Endothelial cell of umbilical vein (primary cell): ENCODE measurements around the gene TXNDC8. TPM values are rescaled to one million over a fixed set of nuclear protein-coding genes. Genes with fewer than 3 reads are reported as not detected.

ENCODE experiments used
- BruUV-seq: library from RNA; stranded (reverse); fragments of 400-500 nt; replicated peaks from 2 replicates; lab custom pipeline; 2021; lab: Mats Ljungman, UMichigan
- CTCF ChIA-PET: fragments of 300-600, 350-600 bp; sonication (Branson Sonifier 250); formaldehyde crosslinking; loops from one replicate; lab custom pipeline; 2021; ENCODE audit warnings: antibody characterized with exemption, inconsistent platforms; lab: Charles Lee
- POLR2A ChIA-PET: fragments of 300-600, 350-600 bp; sonication (Branson Sonifier 250); formaldehyde crosslinking; loops from one replicate; lab custom pipeline; 2021; ENCODE audit warnings: antibody characterized with exemption, inconsistent platforms; lab: Charles Lee
- DNase-seq: peaks from one replicate; pipeline ENCODE4 v3.0.0-alpha.2; 2011; ENCODE audit warnings: low read depth, low spot score
- FAIRE-seq: peaks from 2 replicates; lab custom pipeline; 2011; peaks lifted over from hg19 to GRCh38; lab: Jason Lieb, UNC
- H2AFZ ChIP-seq: 2 replicates; pipeline ENCODE4 v1.6.0; 2012; ENCODE audit warnings: low read depth, low read length, control low read depth, inconsistent platforms
- H3K27ac ChIP-seq: 2 replicates; pipeline ENCODE4 v1.5.1; 2011; ENCODE audit warnings: low read depth, mild to moderate bottlenecking, control low read depth, low read length, moderate library complexity; ENCODE audit not compliant: insufficient read depth
- H3K27me3 ChIP-seq, 2 experiments: 2 replicates each; pipeline versions ENCODE4 v1.6.0 to v1.6.1; 2011; ENCODE audit warnings: low read length in 2 of 2, mixed read lengths in 1 of 2; ENCODE audit not compliant: control insufficient read depth in 2 of 2, insufficient read depth in 2 of 2
- H3K36me3 ChIP-seq, 2 experiments: 2 replicates in 1 of 2; 3 replicates in 1 of 2; pipeline ENCODE4 v1.5.1; 2011; ENCODE audit warnings: low read length in 2 of 2, mild to moderate bottlenecking in 1 of 2, moderate library complexity in 1 of 2; ENCODE audit not compliant: control insufficient read depth in 2 of 2, insufficient read depth in 2 of 2; ENCODE audit errors: extremely low read depth in 1 of 2
- H3K4me1 ChIP-seq: 3 replicates; pipeline ENCODE4 v1.5.1; 2011; ENCODE audit warnings: mild to moderate bottlenecking, low read length; ENCODE audit not compliant: control insufficient read depth, insufficient read depth; ENCODE audit errors: extremely low read depth
- H3K4me2 ChIP-seq: 2 replicates; pipeline ENCODE4 v1.6.1; 2011; ENCODE audit warnings: low read length, control low read depth, mixed read lengths; ENCODE audit not compliant: insufficient read depth
- H3K4me3 ChIP-seq, 3 experiments: fragments of 200-600 bp in 1 of 3; sonication (generic), shearing (Covaris generic) in 1 of 3; replicated peaks in 1 of 3; 2 replicates each; pipeline ENCODE4 v1.5.1; 2011 to 2016; ENCODE audit warnings: control low read depth in 3 of 3, low read length in 3 of 3, mild to moderate bottlenecking in 2 of 3, inconsistent platforms in 1 of 3, low read depth in 1 of 3, moderate library complexity in 1 of 3; ENCODE audit not compliant: insufficient read depth in 1 of 3
- H3K79me2 ChIP-seq: 2 replicates; pipeline ENCODE4 v1.6.0; 2012; ENCODE audit warnings: low read length, inconsistent platforms; ENCODE audit not compliant: control insufficient read depth, insufficient read depth
- H3K9ac ChIP-seq: replicated peaks from 2 replicates; pipeline ENCODE3; 2011; ENCODE audit warnings: low read length, control low read depth; ENCODE audit not compliant: insufficient read depth; ENCODE audit errors: extremely low read depth
- H3K9me1 ChIP-seq: replicated peaks from 3 replicates; pipeline ENCODE4 v1.6.0; 2011; ENCODE audit warnings: mild to moderate bottlenecking, low read length; ENCODE audit not compliant: control insufficient read depth, insufficient read depth; ENCODE audit errors: extremely low read depth
- H3K9me3 ChIP-seq: replicated peaks from 2 replicates; pipeline ENCODE4 v1.5.1; 2012; ENCODE audit warnings: low read length, inconsistent platforms; ENCODE audit not compliant: control insufficient read depth, insufficient read depth
- H4K20me1 ChIP-seq: replicated peaks from 2 replicates; pipeline ENCODE3; 2011; ENCODE audit warnings: mild to moderate bottlenecking, low read length; ENCODE audit not compliant: control insufficient read depth, insufficient read depth; ENCODE audit errors: extremely low read depth
- CTCF ChIP-seq, 2 donors: IDR thresholded peaks; 1 replicate in 1 of 2; 2 replicates in 1 of 2; pipeline ENCODE4 v1.5.1; 2011; ENCODE audit warnings: low read length in 2 of 2, mild to moderate bottlenecking in 2 of 2, moderate library complexity in 2 of 2, control low read depth in 1 of 2, inconsistent platforms in 1 of 2, low read depth in 1 of 2; ENCODE audit not compliant: insufficient read depth in 1 of 2; ENCODE audit errors: extremely low read depth in 1 of 2
- EZH2 ChIP-seq: IDR thresholded peaks from 2 replicates; pipeline ENCODE4 v1.6.1; 2012; ENCODE audit warnings: borderline replicate concordance, low read depth, mild to moderate bottlenecking, moderate library complexity, low read length, inconsistent platforms; ENCODE audit not compliant: severe bottlenecking
- GATA2 ChIP-seq: IDR thresholded peaks from 2 replicates; pipeline ENCODE4 v1.7.0; 2011; ENCODE audit warnings: low read depth, mild to moderate bottlenecking, moderate library complexity, mixed read lengths, low read length; ENCODE audit not compliant: insufficient read length, insufficient read depth
- JUN ChIP-seq: IDR thresholded peaks from 2 replicates; pipeline ENCODE4 v1.6.1; 2011; ENCODE audit warnings: borderline replicate concordance, low read depth; ENCODE audit not compliant: insufficient read length, insufficient read depth
- MAX ChIP-seq: IDR thresholded peaks from 2 replicates; pipeline ENCODE4 v1.6.1; 2011; ENCODE audit not compliant: insufficient read depth, insufficient read length
- POLR2A ChIP-seq: IDR thresholded peaks from 2 replicates; pipeline ENCODE4 v1.6.1; 2012; ENCODE audit warnings: low read depth, mild to moderate bottlenecking, control low read depth, low read length
- POLR2AphosphoS5 ChIP-seq: IDR thresholded peaks from 2 replicates; pipeline ENCODE4 v1.6.1; 2012; ENCODE audit warnings: low read depth, mild to moderate bottlenecking, control low read depth, low read length, moderate library complexity; ENCODE audit not compliant: insufficient read depth
- dilution Hi-C: fragments of 300-500 bp; cut with MboI; formaldehyde crosslinking; loops from one replicate; pipeline ENCODE4 v1.15.0; 2019; ENCODE audit warnings: low sequenced_read_pairs; ENCODE audit not compliant: extremely low pct_ligation_motif_present
- intact Hi-C: fragments of 100-400 bp; cut with micrococcal nuclease; formaldehyde crosslinking; loops from one replicate; pipeline ENCODE4 v1.10.0; 2022
- polyA plus RNA-seq, 4 experiments: library from polyadenylated mRNA; depleted of rRNA in 3 of 4; stranded (reverse) in 3 of 4; unstranded in 1 of 4; fragments of >200 nt; gene quantifications; 2 replicates each; pipeline versions ENCODE4 v1.2.1 to v1.2.3, GENCODE V29; 2011 to 2012; ENCODE audit warnings: missing spikeins in 1 of 4
- total RNA-seq: library from RNA; stranded (reverse); gene quantifications from 2 replicates; pipeline ENCODE4 v1.2.3, GENCODE V29; 2021

TXNDC8 gene
- total and polyA plus RNA-seq, 2 donors (not counting 3 experiments of a cell fraction or from before 2014, with no cell fraction given) = not detected

- no peaks in the 10 kb centered on the region for H3K9me1 ChIP-seq
- ChIA-PET POLR2A (no interaction called here), CTCF (no interaction called here)
- no TSS peak for BruUV-seq
- no peaks in the 10 kb centered on the region for H4K20me1 ChIP-seq
- no peak overlapping the region for H3K9ac ChIP-seq
- no peak overlapping the region for H2AFZ ChIP-seq
- TF ChIP-seq POLR2AphosphoS5 (no peak), MAX (no peak)
- DNase-seq (no peak), FAIRE-seq (no peak)
- no peak overlapping the region for H3K27ac ChIP-seq
- no peaks in the 10 kb centered on the region for H3K27me3 ChIP-seq
- intact Hi-C loops (no loop called here), dilution Hi-C loops (no loop called here)
- no peaks in the 10 kb centered on the region for H3K4me1 ChIP-seq
- H3K4me2 ChIP-seq = no peak overlapping the region
- H3K4me3 ChIP-seq = no peak overlapping the region
- no peaks in the 10 kb centered on the region for H3K36me3 ChIP-seq
- H3K79me2 ChIP-seq = no peaks in the 10 kb centered on the region
- H3K9me3 ChIP-seq = no peaks in the 10 kb centered on the region
Measured at GRCh38 chr9:110383491-110383890, 45.8 kb upstream of the TXNDC8 start.

GRCh38 chr9:110382731-110383130 lies 45.1 kb upstream of the TXNDC8 start:
- H3K9me3 ChIP-seq = no peaks in the 10 kb centered on the region
- H3K9me1 ChIP-seq = no peaks in the 10 kb centered on the region
- no TSS peak for BruUV-seq
- FAIRE-seq = no peak
- no peak overlapping the region for H3K27ac ChIP-seq
- POLR2A ChIA-PET = no interaction called here
- intact Hi-C loops = no loop called here
- H2AFZ ChIP-seq = no peak overlapping the region
- peaks cover 0 to 1% of the 10 kb centered on the region in 2 experiments for H3K27me3 ChIP-seq
- TF ChIP-seq JUN = no peak
- no peak for TF ChIP-seq CTCF (IDR thresholded peaks at IDR 0.05; ENCODE audit: extremely low read depth in 1 of 2, insufficient read depth in 1 of 2, low read depth in 1 of 2, low read length in 2 of 2)
- no peak for TF ChIP-seq POLR2AphosphoS5
- no peak for TF ChIP-seq EZH2
- TF ChIP-seq MAX = no peak
- no peak for TF ChIP-seq POLR2A
- no peak for TF ChIP-seq GATA2
- H3K79me2 ChIP-seq = no peaks in the 10 kb centered on the region
- H3K4me2 ChIP-seq = no peak overlapping the region
- DNase-seq = no peak
- no peak overlapping the region for H3K4me3 ChIP-seq
- no peak overlapping the region for H3K9ac ChIP-seq
- CTCF ChIA-PET = no interaction called here
- dilution Hi-C loops = no loop called here
- H3K36me3 ChIP-seq = no peaks in the 10 kb centered on the region
- H4K20me1 ChIP-seq = no peaks in the 10 kb centered on the region
- no peaks in the 10 kb centered on the region for H3K4me1 ChIP-seq
